H1 (cell line): ENCODE data around the gene UBE3B. TPM values are rescaled to one million over a fixed set of nuclear protein-coding genes. Genes with fewer than 3 reads are reported as not detected.

Experiments
- CEBPB ChIP-seq: IDR thresholded peaks from 2 replicates; pipeline ENCODE4 v1.6.1; 2012; ENCODE audit warnings: low read depth, low read length
- CHD1 ChIP-seq: IDR thresholded peaks from 2 replicates; pipeline ENCODE4 v1.6.1; 2012; ENCODE audit warnings: low read depth, low read length, improper control_type of control experiment
- JUN ChIP-seq: IDR thresholded peaks from 2 replicates; pipeline ENCODE4 v1.6.1; 2011; ENCODE audit warnings: low read depth, mild to moderate bottlenecking, improper control_type of control experiment, low read length
- KDM4A ChIP-seq: IDR thresholded peaks from one replicate; pipeline ENCODE4 v1.7.1; 2012; ENCODE audit warnings: low read depth, mild to moderate bottlenecking, moderate library complexity, low read length, inconsistent platforms; ENCODE audit not compliant: severe bottlenecking
- RNF2 ChIP-seq: fragments of 200-900, 300-1000 bp; sonication (generic); IDR thresholded peaks from 2 replicates; pipeline ENCODE4 v1.7.1; 2016; ENCODE audit warnings: borderline replicate concordance, low read depth, mild to moderate bottlenecking, antibody characterized with exemption, low read length; ENCODE audit not compliant: poor library complexity, severe bottlenecking; ENCODE audit errors: missing control alignments
- TCF12 ChIP-seq: IDR thresholded peaks from 2 replicates; pipeline ENCODE4 v1.6.1; 2011; ENCODE audit warnings: low read depth, mild to moderate bottlenecking, low read length
- USF2 ChIP-seq: IDR thresholded peaks from 2 replicates; pipeline ENCODE4 v1.6.1; 2011; ENCODE audit warnings: low read length, improper control_type of control experiment
- polyA plus RNA-seq, 7 experiments: library from polyadenylated mRNA; depleted of rRNA in 3 of 7; stranded (reverse) in 5 of 7; unstranded in 2 of 7; fragments of >200 nt in 5 of 7; fragments of 200-250 nt in 2 of 7; gene quantifications; 1 replicate in 5 of 7; 2 replicates in 1 of 7; 4 replicates in 1 of 7; pipeline versions ENCODE4 v1.2.1 to v1.2.3, GENCODE V29; 2011 to 2013; ENCODE audit warnings: missing spikeins in 2 of 7, mixed read lengths in 2 of 7
- total RNA-seq: library from RNA; stranded (reverse); fragmentation: NEBNext Ultra II Directional; extraction: Animal tissue kit (Norgen Biotek cat#: 25700); gene quantifications from 2 replicates; pipeline ENCODE4 v1.2.1, GENCODE V29; 2021

The UBE3B gene
- total and polyA plus RNA-seq, 2 of the 8 experiments (the other 6 are each of a cell fraction or from before 2014, with no cell fraction given): 14.0 to 21.1 TPM

DNA sequence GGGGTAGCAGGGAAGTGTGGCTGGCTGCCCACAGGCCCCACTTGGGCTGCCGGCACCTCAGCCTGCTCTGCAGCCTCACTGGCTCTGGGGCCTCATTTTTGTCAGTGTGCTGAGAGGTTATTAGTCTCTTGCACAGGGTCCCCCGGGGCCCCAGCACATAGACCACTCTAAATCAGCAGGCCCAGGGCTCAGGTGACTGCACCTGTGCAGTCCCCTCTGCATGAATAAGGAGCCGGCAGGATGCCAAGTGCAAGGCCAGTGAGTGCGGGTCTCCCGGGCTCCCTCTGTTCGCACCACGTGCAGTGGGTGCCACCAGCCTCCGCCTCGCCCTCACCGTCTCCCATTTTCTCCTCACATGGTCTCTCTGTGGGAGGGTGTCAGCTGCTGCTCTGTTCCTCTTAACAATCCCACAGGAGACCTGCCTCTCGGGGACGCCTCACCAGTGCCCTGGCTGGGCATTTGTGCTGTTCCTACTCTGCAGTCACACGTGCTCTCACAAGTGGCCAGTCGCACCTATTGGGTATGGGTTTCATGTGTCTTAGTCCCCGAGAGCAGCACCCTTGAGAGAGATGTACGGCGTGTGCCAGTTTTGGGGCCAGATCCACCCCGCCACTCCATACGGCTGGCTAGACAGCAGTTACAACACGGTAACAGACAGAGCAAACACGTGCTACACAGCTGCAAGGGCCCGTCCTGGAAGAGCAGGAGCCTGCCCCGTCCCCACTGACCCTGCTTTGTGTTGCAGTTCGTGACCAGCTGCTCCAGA lies 55.5 kb downstream of the UBE3B start (continued):
- TF ChIP-seq RNF2: no peak
- TF ChIP-seq CHD1: no peak
- no peak for TF ChIP-seq JUN
- no peak for TF ChIP-seq KDM4A
- no peak for TF ChIP-seq TCF12
- no peak for TF ChIP-seq CEBPB
- TF ChIP-seq USF2: no peak
